OCI-LY7 (cell line): ENCODE measurements around the gene SYT11.

Experiments
- CTCF ChIP-seq: fragments of 200-600 bp; sonication (generic); conservative IDR thresholded peaks from 2 replicates; pipeline ENCODE4 v1.5.1; 2014; ENCODE audit warnings: mild to moderate bottlenecking, antibody characterized with exemption, low read length, moderate library complexity, mixed read lengths
- EZH2phosphoT487 ChIP-seq: fragments of 200-600 bp; sonication (generic); IDR thresholded peaks from 2 replicates; pipeline ENCODE4 v1.6.1; 2018; ENCODE audit warnings: low read depth, borderline replicate concordance, mild to moderate bottlenecking, mixed run types, antibody characterized with exemption, low read length, moderate library complexity, mixed read lengths

- no peak for TF ChIP-seq CTCF
- no peak for TF ChIP-seq EZH2phosphoT487
Observed at GRCh38 chr1:155812878-155813277, 46.5 kb upstream of the SYT11 start.
